Nephron (organoid): ENCODE results near the gene ZNF484.
"Not testable (repeated sequence)": the region's sequence is repeated elsewhere in the genome, so short reads cannot be mapped to it uniquely, and the experiment has no call there.

Experiments used
- H3K27ac Mint-ChIP-seq, 3 experiments: 2 replicates each; pipeline ENCODE4 v1.8.0; 2020; ENCODE audit warnings: mixed read lengths in 3 of 3, mild to moderate bottlenecking in 2 of 3, moderate library complexity in 1 of 3
- H3K27me3 Mint-ChIP-seq: 2 replicates; pipeline ENCODE4 v1.8.0; 2021; ENCODE audit warnings: low read depth, mild to moderate bottlenecking, moderate library complexity, mixed read lengths
- H3K36me3 Mint-ChIP-seq: 2 replicates; pipeline ENCODE4 v1.8.0; 2020; ENCODE audit warnings: low read depth, mixed read lengths
- H3K4me1 Mint-ChIP-seq: 2 replicates; pipeline ENCODE4 v1.8.0; 2020; ENCODE audit warnings: mixed read lengths
- H3K4me3 Mint-ChIP-seq, 3 experiments: 2 replicates each; pipeline ENCODE4 v1.8.0; 2020; ENCODE audit warnings: mild to moderate bottlenecking in 3 of 3, mixed read lengths in 3 of 3, moderate library complexity in 2 of 3
- H3K9me3 Mint-ChIP-seq: 2 replicates; pipeline ENCODE4 v1.8.0; 2020; ENCODE audit warnings: mixed read lengths
- TF ChIP-seq, protein P1 (sequence below), 3 experiments: fragments of 200-600 bp; sonication (generic); IDR thresholded peaks; one replicate each; pipeline ENCODE4 v1.5.0; 2021; ENCODE audit warnings: antibody characterized with exemption in 3 of 3; ENCODE audit not compliant: unreplicated experiment in 3 of 3

Gene ZNF484

DNA sequence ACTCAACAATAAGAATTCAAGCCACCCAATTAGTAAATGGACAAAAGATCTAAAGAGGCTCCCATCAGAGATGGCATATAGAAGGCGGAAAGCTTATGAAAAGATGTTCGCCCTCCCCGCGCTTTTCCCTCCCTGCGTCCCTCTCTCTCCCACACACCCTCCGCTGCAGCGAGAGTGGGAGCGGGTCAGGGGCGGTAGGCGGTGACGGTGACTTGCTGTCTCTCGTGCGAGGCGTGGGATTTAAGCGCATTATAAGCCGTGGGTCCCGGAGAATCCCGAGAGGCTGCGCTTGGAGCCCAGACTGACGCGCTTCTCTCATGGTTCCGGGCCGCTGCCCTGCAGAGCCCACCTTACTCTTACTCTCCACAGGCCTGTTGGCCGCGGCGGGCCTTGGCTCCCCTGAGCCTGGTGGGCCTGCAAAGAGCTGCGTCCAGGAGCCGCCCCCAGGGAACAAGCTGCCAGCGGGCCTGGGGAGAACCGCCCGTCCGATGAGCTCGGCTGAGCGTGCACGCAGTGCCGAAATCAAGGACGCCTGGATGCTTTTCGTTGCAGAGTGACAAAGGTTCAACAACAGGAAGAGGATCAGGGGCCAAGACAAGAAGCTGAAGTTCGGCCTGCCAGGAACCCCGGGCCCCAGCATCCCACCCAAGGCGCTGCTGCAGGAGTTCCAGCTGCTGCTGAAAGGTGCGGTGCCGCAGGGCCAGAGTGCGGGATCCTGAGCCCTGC, 70.6 kb downstream of the ZNF484 start:
- no peaks in the 10 kb centered on the region for H3K36me3 Mint-ChIP-seq
- H3K27ac Mint-ChIP-seq: no peak overlapping the region
- no peaks in the 10 kb centered on the region for H3K9me3 Mint-ChIP-seq
- H3K4me3 Mint-ChIP-seq: no peak overlapping the region
- TF ChIP-seq, protein P1, sequence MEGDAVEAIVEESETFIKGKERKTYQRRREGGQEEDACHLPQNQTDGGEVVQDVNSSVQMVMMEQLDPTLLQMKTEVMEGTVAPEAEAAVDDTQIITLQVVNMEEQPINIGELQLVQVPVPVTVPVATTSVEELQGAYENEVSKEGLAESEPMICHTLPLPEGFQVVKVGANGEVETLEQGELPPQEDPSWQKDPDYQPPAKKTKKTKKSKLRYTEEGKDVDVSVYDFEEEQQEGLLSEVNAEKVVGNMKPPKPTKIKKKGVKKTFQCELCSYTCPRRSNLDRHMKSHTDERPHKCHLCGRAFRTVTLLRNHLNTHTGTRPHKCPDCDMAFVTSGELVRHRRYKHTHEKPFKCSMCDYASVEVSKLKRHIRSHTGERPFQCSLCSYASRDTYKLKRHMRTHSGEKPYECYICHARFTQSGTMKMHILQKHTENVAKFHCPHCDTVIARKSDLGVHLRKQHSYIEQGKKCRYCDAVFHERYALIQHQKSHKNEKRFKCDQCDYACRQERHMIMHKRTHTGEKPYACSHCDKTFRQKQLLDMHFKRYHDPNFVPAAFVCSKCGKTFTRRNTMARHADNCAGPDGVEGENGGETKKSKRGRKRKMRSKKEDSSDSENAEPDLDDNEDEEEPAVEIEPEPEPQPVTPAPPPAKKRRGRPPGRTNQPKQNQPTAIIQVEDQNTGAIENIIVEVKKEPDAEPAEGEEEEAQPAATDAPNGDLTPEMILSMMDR (IDR thresholded peaks at IDR 0.05; ENCODE audit: unreplicated experiment in 3 of 3): no peak
- peaks cover 5% of the 10 kb centered on the region for H3K4me1 Mint-ChIP-seq
- H3K27me3 Mint-ChIP-seq: peaks cover 62% of the 10 kb centered on the region

DNA sequence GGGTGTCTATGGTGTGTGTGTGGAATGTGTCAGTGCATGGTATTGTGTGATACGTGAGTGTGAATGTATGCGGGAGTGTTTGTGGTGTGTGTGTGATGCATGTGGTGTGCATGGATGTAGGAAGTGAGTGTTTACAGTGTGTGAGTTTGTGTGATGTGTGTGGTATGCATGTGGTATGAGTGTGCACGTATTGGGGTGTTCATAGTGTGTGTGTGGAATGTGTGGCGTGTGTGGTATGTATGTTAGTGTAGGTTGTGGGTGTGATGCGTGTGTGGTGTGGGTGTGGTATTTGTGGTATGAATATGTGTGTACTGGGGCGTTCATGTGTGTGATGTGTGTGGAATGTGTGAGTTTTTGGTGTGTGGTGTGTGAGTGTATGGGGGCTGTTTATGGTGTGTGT, 73.1 kb downstream of the ZNF484 start:
- no peak overlapping the region for H3K4me3 Mint-ChIP-seq

DNA sequence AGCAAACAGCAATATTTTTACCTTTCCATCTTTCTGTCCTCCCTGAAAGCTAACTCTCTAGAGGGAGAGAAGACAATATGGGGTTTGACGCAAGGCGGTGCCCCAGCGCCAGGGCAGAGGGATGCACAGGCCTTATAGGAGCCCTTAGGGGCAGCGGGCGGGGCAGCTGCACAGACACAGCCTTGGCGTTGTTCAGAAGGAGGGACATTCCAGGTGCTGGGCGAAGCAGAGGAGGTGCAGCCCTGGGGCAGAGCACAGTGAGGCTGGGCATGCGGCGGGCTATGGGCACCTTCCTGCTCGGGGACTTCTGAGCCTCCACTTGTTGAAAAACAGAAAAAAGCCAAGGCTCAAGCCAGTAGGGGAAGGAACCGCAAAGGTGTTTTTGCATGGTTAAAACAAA, 79.5 kb downstream of the ZNF484 start:
- peaks cover 77% of the 10 kb centered on the region for H3K27me3 Mint-ChIP-seq
- no peak overlapping the region for H3K4me3 Mint-ChIP-seq
- H3K9me3 Mint-ChIP-seq: no peaks in the 10 kb centered on the region
- H3K27ac Mint-ChIP-seq: no peak overlapping the region
- H3K4me1 Mint-ChIP-seq: no peaks in the 10 kb centered on the region
- H3K36me3 Mint-ChIP-seq: no peaks in the 10 kb centered on the region
- TF ChIP-seq, protein P1 (IDR thresholded peaks at IDR 0.05; ENCODE audit: unreplicated experiment in 3 of 3): no peak

More for the DNA sequence above, 73.1 kb downstream of the ZNF484 start:
- H3K27ac Mint-ChIP-seq: no peak overlapping the region
- H3K9me3 Mint-ChIP-seq: no peaks in the 10 kb centered on the region
- peaks cover 5% of the 10 kb centered on the region for H3K4me1 Mint-ChIP-seq
- TF ChIP-seq, protein P1 (IDR thresholded peaks at IDR 0.05; ENCODE audit: unreplicated experiment in 3 of 3): no peak
- peaks cover 56% of the 10 kb centered on the region for H3K27me3 Mint-ChIP-seq
- H3K36me3 Mint-ChIP-seq: no peaks in the 10 kb centered on the region

DNA sequence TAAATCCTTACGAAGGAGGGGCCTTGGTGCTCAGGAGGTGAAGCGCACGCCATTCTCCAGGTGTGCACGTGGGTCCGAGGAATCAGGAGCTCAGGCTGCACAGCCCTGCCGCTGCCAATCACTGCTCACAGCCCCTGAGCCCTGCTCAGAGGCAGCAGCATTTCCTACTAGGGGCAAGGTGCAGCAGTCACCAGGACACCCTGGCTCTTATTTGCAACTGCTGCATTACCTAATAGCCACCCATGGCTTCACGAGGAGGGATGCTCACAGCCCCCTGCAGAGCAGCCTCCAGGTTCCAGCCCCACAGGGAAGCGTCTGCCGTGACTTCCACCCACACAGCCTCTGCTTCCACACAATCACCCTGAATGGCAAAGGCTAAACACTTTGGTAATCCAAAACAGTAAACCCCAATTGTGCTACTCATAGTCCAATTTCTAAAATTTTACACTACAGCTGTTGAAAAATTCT, 81.5 kb downstream of the ZNF484 start:
- H3K27me3 Mint-ChIP-seq: peaks cover 78% of the 10 kb centered on the region
- not testable (repeated sequence) for H3K4me1 Mint-ChIP-seq, H3K9me3 Mint-ChIP-seq, H3K4me3 Mint-ChIP-seq, H3K36me3 Mint-ChIP-seq
- H3K27ac Mint-ChIP-seq: peak overlapping the region in 1 of 3 experiments; percentile 71

DNA sequence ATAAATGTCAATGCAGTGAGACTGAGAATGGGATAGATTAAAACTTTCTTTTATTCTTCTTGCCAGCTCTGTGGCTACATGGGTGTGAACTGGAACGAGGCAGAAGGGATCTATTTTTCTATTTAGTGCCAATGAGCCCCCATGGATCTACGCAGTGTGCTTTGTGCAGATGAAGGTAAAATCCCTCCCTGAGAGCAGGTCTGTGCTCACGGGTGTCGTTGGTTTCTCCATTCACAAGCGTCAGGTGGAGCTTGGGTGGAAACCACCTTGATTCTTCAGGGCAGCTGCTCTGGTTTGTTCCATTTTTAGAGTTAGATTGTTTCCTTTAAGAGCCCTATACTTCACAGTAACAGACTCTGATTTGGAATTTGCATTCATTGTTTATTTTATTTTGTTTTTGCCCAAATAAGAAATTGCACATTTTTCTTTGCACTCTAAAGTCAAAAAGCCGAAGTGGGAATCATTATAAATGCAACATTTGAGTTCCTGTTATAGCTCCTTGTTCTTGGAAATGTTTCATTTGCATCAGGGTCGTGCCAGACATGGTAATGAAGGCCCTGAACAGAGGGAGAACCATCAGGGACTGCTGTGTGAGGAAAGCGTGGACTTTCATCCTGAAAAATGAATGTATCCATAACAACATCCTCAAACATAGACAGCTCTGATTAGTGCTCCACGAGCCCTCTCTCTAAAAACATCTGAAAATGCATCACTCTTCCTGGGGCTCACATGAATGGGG, 82.1 kb downstream of the ZNF484 start:
- Mint-ChIP-seq H3K27me3 (peaks cover 83% of the 10 kb centered on the region), H3K27ac (peak overlapping the region in 2 of 3 experiments; percentile 17 to 71), H3K4me3 (no peak overlapping the region), H3K4me1 (no peaks in the 10 kb centered on the region), H3K36me3 (no peaks in the 10 kb centered on the region), H3K9me3 (no peaks in the 10 kb centered on the region)
- TF ChIP-seq, protein P1 (IDR thresholded peaks at IDR 0.05; ENCODE audit: unreplicated experiment in 3 of 3): no peak
